ENCODE results near the gene NOLC1.

DNA sequence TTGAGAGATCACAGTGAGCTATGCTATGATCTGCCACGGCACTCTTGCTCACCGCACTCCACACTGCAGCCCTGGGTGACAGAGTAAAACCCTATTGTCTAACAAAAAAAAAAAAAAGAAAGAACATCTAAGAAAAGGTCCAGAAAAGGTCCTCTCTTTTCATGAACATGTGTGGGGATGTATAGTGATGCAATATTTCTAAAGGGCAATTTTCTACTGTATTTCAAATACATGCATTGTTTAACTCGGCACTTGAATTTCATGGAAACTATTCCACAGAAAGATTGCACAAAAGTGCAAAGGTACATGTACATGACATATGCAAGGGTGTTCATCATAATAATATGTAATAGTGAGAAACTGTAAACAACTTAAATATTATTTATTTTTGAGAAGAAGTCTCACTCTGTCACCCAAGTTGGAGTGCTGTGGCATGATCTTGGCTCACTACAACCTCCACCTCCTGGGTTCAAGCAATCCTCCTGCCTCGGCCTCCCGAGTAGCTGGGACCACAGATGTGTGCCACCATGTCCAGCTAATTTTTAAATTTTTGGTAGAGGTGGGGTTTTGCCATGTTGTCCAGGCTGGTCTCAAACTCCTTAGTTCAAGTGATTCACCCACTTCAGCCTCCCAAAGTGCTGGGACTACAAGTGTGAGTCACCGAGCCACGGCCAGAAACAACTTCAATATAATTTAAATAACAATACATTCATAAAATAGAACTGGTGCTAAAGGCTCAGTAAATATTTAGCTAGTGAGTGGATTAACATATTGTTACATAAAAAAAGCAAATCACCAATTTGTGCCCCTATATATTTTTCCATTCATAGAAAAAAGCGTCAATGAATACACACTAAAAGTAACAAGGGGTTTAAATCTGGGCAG is 20.7 kb upstream of the NOLC1 start:
- TF ChIP-seq, protein P1, sequence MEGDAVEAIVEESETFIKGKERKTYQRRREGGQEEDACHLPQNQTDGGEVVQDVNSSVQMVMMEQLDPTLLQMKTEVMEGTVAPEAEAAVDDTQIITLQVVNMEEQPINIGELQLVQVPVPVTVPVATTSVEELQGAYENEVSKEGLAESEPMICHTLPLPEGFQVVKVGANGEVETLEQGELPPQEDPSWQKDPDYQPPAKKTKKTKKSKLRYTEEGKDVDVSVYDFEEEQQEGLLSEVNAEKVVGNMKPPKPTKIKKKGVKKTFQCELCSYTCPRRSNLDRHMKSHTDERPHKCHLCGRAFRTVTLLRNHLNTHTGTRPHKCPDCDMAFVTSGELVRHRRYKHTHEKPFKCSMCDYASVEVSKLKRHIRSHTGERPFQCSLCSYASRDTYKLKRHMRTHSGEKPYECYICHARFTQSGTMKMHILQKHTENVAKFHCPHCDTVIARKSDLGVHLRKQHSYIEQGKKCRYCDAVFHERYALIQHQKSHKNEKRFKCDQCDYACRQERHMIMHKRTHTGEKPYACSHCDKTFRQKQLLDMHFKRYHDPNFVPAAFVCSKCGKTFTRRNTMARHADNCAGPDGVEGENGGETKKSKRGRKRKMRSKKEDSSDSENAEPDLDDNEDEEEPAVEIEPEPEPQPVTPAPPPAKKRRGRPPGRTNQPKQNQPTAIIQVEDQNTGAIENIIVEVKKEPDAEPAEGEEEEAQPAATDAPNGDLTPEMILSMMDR (IDR thresholded peaks at IDR 0.05; ENCODE audit: insufficient read depth, low read length, poor library complexity, severe bottlenecking) = no peak
- TF ChIP-seq EZH2phosphoT487 (conservative IDR thresholded peaks at IDR 0.05; ENCODE audit: low read length) = no peak

Data from SU-DHL-6 (cell line).